HG02642 (cell line): ENCODE measurements around the gene ALDH4A1.

Experiments
- ATAC-seq: cut with Tn5 transposase; IDR thresholded peaks from one replicate; pipeline ENCODE4 v1.9.1; 2021; ENCODE audit warnings: mild to moderate bottlenecking; ENCODE audit not compliant: unreplicated experiment, poor library complexity

The ALDH4A1 gene, protein sequence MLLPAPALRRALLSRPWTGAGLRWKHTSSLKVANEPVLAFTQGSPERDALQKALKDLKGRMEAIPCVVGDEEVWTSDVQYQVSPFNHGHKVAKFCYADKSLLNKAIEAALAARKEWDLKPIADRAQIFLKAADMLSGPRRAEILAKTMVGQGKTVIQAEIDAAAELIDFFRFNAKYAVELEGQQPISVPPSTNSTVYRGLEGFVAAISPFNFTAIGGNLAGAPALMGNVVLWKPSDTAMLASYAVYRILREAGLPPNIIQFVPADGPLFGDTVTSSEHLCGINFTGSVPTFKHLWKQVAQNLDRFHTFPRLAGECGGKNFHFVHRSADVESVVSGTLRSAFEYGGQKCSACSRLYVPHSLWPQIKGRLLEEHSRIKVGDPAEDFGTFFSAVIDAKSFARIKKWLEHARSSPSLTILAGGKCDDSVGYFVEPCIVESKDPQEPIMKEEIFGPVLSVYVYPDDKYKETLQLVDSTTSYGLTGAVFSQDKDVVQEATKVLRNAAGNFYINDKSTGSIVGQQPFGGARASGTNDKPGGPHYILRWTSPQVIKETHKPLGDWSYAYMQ

DNA sequence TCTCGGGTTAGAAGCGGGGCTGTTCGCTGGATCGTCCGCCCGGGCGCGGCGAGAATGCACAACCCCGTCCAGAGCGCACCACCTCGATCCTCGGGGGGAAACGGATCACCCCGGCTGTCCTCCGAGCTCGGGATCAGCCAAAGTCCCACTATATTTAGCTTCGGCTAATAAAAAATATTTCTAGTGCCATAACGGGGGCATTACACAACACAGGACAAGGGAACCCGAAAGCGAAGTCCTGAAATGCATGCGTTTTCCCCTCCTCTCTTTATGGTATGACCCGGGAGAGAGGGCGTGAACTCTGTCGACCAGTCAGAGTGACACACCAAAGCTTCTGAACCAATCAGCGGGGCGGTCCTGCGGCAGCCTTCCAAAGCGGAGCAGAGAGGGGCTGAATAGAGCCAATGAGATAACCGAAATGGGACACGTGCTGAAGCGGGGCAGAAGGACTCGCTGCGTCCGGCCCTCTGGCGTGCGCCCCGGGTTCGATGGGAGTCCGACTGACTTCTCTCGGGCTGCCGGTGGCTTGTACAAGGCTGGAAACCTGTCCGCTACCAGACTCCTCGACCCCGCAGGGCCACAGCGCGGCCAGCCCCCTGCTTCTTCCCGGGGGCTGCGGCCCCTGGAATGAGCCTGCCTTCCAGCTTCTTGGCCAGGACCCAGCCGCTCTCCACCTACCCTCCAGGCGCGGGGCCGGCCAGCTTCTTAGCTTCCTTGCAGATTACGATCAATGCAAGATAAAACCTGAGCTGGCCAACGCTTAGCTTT lies at the start of gene ALDH4A1:
ALDH4A1 (minus strand) TSS at position 33 of the 768 bp plus-strand sequence; CDS start at position 1, 32 bp downstream.
- ATAC-seq = peak; percentile 96

- ATAC-seq = peak; percentile 38
These were observed 49.5 kb upstream of the ALDH4A1 start for GRCh38 chr1:18951818-18952391.

GRCh38 chr1:18951416-18951815 lies 49.1 kb upstream of the ALDH4A1 start:
- ATAC-seq = no peak

- no peak for ATAC-seq
These were observed 48.2 kb upstream of the ALDH4A1 start for GRCh38 chr1:18950401-18951026.

- ATAC-seq = no peak
These were observed 47.5 kb upstream of the ALDH4A1 start for GRCh38 chr1:18949686-18950400.

GRCh38 chr1:18948913-18949685 lies 46.7 kb upstream of the ALDH4A1 start:
- no peak for ATAC-seq

GRCh38 chr1:18948048-18948912 lies 45.9 kb upstream of the ALDH4A1 start:
- no peak for ATAC-seq

- no peak for ATAC-seq
These were observed 45.2 kb upstream of the ALDH4A1 start for GRCh38 chr1:18947570-18947969.

- ATAC-seq = no peak
These were observed 44.4 kb upstream of the ALDH4A1 start for GRCh38 chr1:18946550-18947381.

DNA sequence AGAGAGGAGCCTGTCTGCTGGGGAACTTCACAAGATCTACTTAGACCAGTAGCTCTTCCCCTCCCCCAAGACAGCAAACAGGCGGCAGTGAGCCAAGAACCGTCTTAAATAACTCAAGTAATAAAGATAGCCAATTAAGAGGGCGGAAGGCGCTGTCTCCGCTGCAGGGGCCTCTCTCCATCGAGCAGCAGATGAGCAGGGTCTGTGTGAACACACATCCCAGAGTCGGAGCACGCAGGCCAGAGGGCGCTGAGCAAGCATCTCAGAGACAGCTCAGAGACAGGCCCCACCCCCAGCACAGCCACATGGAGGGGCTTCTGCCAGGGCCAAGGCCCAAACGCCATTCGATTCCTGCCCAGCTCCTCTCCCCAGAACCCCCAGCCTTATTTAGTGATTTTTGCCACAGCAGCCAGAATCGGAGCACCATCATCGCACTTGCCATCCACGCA lies 43.1 kb upstream of the ALDH4A1 start:
- no peak for ATAC-seq

DNA sequence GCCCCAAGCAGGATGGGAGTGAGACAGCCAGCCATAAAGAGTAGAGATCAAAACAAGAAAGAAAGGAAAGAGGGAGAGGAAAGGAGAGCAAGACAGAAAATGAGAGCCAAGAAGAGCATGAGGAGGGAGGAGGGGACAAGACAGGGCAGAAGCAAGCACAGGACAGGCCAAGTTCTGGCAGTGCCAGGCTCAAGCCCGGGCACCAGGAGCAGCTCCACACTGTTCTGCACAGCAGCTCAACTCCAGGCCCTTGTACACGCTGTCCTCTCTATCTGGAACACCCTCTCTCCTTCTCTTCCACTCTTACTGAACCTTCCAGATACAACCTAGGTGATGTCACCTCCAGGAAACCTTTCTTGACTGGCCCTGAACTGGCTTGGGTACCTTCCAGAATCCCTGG lies 42.5 kb upstream of the ALDH4A1 start:
- ATAC-seq = no peak

- no peak for ATAC-seq
These were observed 41.7 kb upstream of the ALDH4A1 start for GRCh38 chr1:18943914-18944572.

DNA sequence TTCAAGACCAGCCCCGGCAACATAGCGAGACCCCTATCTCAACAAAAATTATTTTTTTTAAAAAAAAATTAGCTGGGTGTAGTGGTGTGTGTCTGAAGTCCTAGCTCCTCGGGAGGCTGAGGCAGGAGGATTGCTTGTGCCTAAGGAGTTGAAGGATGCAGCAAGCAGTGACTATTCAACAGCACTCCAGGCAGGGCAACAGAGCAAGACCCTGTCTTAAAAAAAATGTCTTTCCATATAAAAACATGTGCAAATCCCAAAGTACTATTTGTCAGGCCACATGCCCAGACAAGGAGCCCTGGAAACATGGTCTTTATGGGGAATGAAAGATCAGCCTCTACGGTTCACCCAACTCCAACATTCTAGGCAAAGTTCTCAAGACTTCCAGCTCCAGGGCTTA lies 40.8 kb upstream of the ALDH4A1 start:
- no peak for ATAC-seq

DNA sequence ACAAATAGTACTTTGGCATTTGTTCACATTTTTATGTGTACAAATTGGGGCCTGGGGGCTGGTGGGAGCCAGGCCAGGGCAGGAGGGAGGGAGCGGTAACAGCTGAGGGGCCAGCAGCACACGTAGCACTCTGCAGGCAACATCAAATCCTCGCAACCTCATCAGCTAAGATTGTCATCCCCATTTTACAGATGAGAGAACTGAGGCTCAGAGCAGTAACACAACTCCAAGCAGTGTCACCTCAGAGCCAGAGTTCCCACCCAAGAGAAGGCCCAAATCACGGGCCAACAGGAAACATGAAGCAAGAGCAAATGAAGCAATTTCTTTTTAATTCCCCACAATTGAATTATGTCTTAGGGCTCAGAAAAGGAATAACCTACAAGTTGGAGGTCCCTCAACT lies 40.0 kb upstream of the ALDH4A1 start:
- ATAC-seq = no peak

DNA sequence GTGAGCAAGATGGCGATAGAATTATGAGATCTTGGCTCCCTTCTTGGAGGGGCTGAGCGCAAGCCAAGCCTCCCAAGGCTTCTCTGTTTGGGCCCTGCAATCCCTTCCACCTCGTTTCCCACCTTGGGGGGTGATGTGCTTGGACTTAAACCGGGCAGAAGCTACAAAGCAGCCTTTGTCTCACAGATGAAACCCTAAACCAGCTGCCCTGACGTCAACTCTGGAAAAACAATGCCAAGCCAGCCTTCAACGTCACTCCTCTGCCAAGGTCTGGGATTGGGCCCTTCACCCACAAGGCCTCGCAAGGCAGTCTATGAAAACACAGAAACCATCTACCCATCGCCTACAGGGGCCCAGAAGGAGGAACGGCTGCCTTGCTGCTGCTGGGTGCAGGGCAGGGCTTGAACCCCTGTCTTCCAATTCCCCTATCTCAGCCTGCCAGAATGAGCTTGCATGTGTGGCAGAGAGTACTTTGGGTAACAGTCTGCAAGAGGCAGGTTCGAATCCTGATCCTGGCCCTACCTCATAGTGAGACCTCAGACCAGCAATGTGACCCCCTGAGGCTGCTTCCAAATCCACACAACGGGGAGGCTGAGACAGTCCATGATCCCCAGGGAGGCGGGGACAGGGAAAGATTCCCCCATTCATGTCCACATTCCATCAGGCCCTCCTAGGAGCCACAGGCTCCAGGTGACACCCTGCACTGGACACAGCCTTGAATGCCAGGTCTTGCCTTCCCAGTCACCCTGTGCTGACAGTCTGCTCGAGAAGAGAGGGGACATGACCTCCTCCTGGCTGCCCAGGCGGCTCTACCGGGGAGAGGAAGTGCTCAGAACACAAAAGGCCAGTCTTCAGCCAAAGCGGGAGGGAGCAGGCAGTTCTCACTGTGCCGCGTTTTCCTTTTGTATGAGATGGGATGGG lies 39.1 kb upstream of the ALDH4A1 start:
- ATAC-seq = no peak
